Mesothelial cell of epicardium (in vitro differentiated cells): ENCODE measurements around the gene SRMS. TPM values are rescaled to one million over a fixed set of nuclear protein-coding genes. Genes with fewer than 3 reads are reported as not detected.
"Not testable (repeated sequence)": the region's sequence is repeated elsewhere in the genome, so short reads cannot be mapped to it uniquely, and the experiment has no call there.

Experiments
- DNase-seq, 2 experiments: peaks; one replicate each; pipeline ENCODE4 v3.0.0; 2021; ENCODE audit warnings: low spot score in 2 of 2; ENCODE audit not compliant: unreplicated experiment in 2 of 2
- H3K27ac Mint-ChIP-seq: 2 replicates; pipeline ENCODE4 v1.8.0; 2021; ENCODE audit warnings: mixed read lengths
- H3K27me3 Mint-ChIP-seq: 2 replicates; pipeline ENCODE4 v1.8.0; 2021; ENCODE audit warnings: low read depth, mixed read lengths
- H3K36me3 Mint-ChIP-seq: 2 replicates; pipeline ENCODE4 v1.8.0; 2021; ENCODE audit warnings: mixed read lengths
- H3K4me1 Mint-ChIP-seq: 2 replicates; pipeline ENCODE4 v1.8.0; 2021; ENCODE audit warnings: mixed read lengths
- H3K4me3 Mint-ChIP-seq: 2 replicates; pipeline ENCODE4 v1.8.0; 2021; ENCODE audit warnings: mild to moderate bottlenecking, moderate library complexity, mixed read lengths
- H3K9me3 Mint-ChIP-seq: 2 replicates; pipeline ENCODE4 v1.8.0; 2021; ENCODE audit warnings: mixed read lengths
- CTCF ChIP-seq: fragments of 200-600 bp; sonication (generic); IDR thresholded peaks from one replicate; pipeline ENCODE4 v1.5.0; 2021; ENCODE audit warnings: antibody characterized with exemption; ENCODE audit not compliant: unreplicated experiment
- total RNA-seq: library from RNA; stranded (reverse); gene quantifications from 3 replicates; pipeline ENCODE4 v1.2.1, GENCODE V29; 2021

Gene SRMS
- total RNA-seq, 1 donor from 2014 or later = not detected

- Mint-ChIP-seq H3K4me1 (no peaks in the 10 kb centered on the region), H3K4me3 (no peak overlapping the region), H3K9me3 (no peaks in the 10 kb centered on the region), H3K27me3 (no peaks in the 10 kb centered on the region), H3K36me3 (peaks cover 6% of the 10 kb centered on the region), H3K27ac (no peak overlapping the region)
- DNase-seq = no peak
- TF ChIP-seq CTCF = no peak
Observed at GRCh38 chr20:63562461-63563224, 15.1 kb upstream of the SRMS start.

- Mint-ChIP-seq H3K36me3 (peaks cover 6% of the 10 kb centered on the region), H3K27me3 (no peaks in the 10 kb centered on the region), H3K4me1 (no peaks in the 10 kb centered on the region), H3K9me3 (no peaks in the 10 kb centered on the region), H3K4me3 (no peak overlapping the region), H3K27ac (no peak overlapping the region)
- DNase-seq = no peak
- no peak for TF ChIP-seq CTCF
Observed at GRCh38 chr20:63561624-63562396, 14.3 kb upstream of the SRMS start.

- no peak overlapping the region for H3K27ac Mint-ChIP-seq
- TF ChIP-seq CTCF = no peak
- H3K9me3 Mint-ChIP-seq = no peaks in the 10 kb centered on the region
- DNase-seq = no peak
- H3K4me1 Mint-ChIP-seq = no peaks in the 10 kb centered on the region
- peaks cover 6% of the 10 kb centered on the region for H3K36me3 Mint-ChIP-seq
- no peak overlapping the region for H3K4me3 Mint-ChIP-seq
- no peaks in the 10 kb centered on the region for H3K27me3 Mint-ChIP-seq
Observed at GRCh38 chr20:63560856-63561609, 13.5 kb upstream of the SRMS start.

GRCh38 chr20:63560333-63560805 is 12.8 kb upstream of the SRMS start:
- Mint-ChIP-seq H3K4me3 (no peak overlapping the region), H3K4me1 (no peaks in the 10 kb centered on the region), H3K9me3 (no peaks in the 10 kb centered on the region), H3K27me3 (no peaks in the 10 kb centered on the region), H3K36me3 (peaks cover 6% of the 10 kb centered on the region), H3K27ac (no peak overlapping the region)
- TF ChIP-seq CTCF = no peak
- DNase-seq = no peak

GRCh38 chr20:63559485-63560332 is 12.2 kb upstream of the SRMS start:
- not testable (repeated sequence) for H3K4me1 Mint-ChIP-seq, H3K27ac Mint-ChIP-seq, H3K27me3 Mint-ChIP-seq, H3K9me3 Mint-ChIP-seq, H3K4me3 Mint-ChIP-seq, H3K36me3 Mint-ChIP-seq, DNase-seq
